ENCODE results near the gene NSRP1. TPM values are rescaled to one million over a fixed set of nuclear protein-coding genes. Genes with fewer than 3 reads are reported as not detected.

The NSRP1 gene
- polyA plus RNA-seq, 1 experiment: 6.9 TPM

DNA sequence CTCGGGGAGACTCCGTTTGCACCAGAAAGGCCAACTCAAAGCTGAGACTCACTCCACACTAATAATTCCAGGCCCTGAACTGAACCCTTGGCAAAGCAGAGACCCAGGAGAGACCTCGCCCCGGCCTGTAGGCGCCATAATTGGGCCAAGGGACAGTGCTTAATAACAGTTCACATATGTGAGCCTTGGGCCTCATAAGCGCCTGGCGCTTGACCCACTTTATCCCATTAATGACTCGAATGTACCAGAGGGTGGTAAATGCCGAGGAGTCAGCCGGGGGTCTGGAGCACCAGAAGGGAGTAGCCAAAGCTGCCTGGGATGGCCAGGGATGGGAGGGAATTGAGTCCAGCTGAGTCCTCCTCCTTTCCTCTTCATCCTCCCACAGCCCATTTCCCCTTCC lies 94.3 kb downstream of the NSRP1 start:
- TF ChIP-seq CTCF (IDR thresholded peaks at IDR 0.05; ENCODE audit: insufficient read depth, low read depth, low read length): no peak
- Histone ChIP-seq H3K36me3 (ENCODE audit: control insufficient read depth, insufficient read depth, low read length) (no peaks in the 10 kb centered on the region), H3K27me3 (ENCODE audit: control insufficient read depth, insufficient read depth, low read length) (peaks cover 11% of the 10 kb centered on the region), H3K4me3 (ENCODE audit: low read depth, low read length) (no peak overlapping the region)
- DNase-seq (ENCODE audit: low read depth): no peak
- POLR2A ChIA-PET: no interaction called here
- CTCF ChIA-PET: interaction anchor here (1.4 kb wide), 1 partner anchor 9 kb away, joined by 4 read pairs; no protein-coding TSS in a partner anchor

- no peaks in the 10 kb centered on the region for H3K36me3 ChIP-seq (ENCODE audit: control insufficient read depth, insufficient read depth, low read length)
- no peak for DNase-seq (ENCODE audit: low read depth)
- no peak overlapping the region for H3K4me3 ChIP-seq (ENCODE audit: low read depth, low read length)
- no peak for TF ChIP-seq CTCF (IDR thresholded peaks at IDR 0.05; ENCODE audit: insufficient read depth, low read depth, low read length)
- CTCF ChIA-PET: no interaction called here
- POLR2A ChIA-PET: no interaction called here
- H3K27me3 ChIP-seq (ENCODE audit: control insufficient read depth, insufficient read depth, low read length): peaks cover 11% of the 10 kb centered on the region
These were observed 94.8 kb downstream of the NSRP1 start for GRCh38 chr17:30211371-30211770.

- DNase-seq (ENCODE audit: low read depth): no peak
- no peaks in the 10 kb centered on the region for H3K36me3 ChIP-seq (ENCODE audit: control insufficient read depth, insufficient read depth, low read length)
- peaks cover 8% of the 10 kb centered on the region for H3K27me3 ChIP-seq (ENCODE audit: control insufficient read depth, insufficient read depth, low read length)
- ChIA-PET CTCF (no interaction called here), POLR2A (no interaction called here)
- no peak for TF ChIP-seq CTCF (IDR thresholded peaks at IDR 0.05; ENCODE audit: insufficient read depth, low read depth, low read length)
- no peak overlapping the region for H3K4me3 ChIP-seq (ENCODE audit: low read depth, low read length)
These were observed 96.1 kb downstream of the NSRP1 start for GRCh38 chr17:30212750-30213149.

DNA sequence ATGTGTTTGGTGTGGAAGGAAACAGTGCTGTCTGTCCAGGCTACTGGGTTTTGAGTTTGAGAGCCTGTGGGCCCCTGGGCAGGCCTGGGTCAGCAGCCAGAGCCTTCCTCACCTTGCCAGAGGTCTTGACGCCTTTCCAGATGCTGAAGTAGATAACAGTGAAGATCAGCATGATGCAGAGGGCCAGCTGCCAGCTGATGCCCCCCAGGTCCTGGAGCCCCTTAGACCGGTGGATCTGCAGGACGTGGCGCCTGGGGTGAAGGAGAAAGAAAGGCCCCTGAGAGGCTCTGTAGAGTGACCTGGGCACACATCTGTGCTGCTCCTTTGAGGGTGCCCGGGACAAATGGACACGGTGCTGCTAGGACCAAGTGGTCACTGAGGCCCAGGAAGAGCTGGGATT lies 100.4 kb downstream of the NSRP1 start:
- H3K27me3 ChIP-seq (ENCODE audit: control insufficient read depth, insufficient read depth, low read length): peaks cover 2% of the 10 kb centered on the region; the same call in 1 of the 2 replicates
- no peak overlapping the region for H3K4me3 ChIP-seq (ENCODE audit: low read depth, low read length)
- ChIA-PET CTCF (no interaction called here), POLR2A (no interaction called here)
- no peak for TF ChIP-seq CTCF (IDR thresholded peaks at IDR 0.05; ENCODE audit: insufficient read depth, low read depth, low read length)
- no peak for DNase-seq (ENCODE audit: low read depth)
- no peaks in the 10 kb centered on the region for H3K36me3 ChIP-seq (ENCODE audit: control insufficient read depth, insufficient read depth, low read length)

DNA sequence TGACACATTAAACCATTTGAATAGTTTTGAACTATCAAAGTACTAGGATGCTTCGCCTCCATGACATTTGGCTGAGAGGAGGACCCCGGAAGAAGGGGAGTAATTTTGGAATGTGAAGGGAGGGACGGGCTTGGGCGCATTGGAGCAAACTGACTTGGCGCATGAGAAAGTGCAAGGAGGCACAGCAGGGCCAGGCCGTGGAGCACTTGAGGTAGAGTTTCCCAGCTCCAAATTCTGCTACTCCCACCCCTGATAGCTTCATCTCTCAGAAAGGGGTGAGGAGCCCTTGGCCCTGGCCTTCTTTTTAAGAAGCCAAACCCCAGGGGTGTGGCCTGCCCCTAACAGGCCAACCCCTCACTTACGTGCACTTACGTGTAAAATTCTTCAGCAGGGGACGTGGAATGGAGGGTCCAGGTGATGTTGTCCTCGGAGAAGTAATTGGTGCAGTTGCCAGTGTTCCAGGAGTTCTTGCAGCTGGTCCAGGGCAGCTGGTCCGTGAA lies 101.2 kb downstream of the NSRP1 start:
- CTCF ChIA-PET: no interaction called here
- no peaks in the 10 kb centered on the region for H3K36me3 ChIP-seq (ENCODE audit: control insufficient read depth, insufficient read depth, low read length)
- H3K27me3 ChIP-seq (ENCODE audit: control insufficient read depth, insufficient read depth, low read length): peaks cover 4% of the 10 kb centered on the region; the same call in 1 of the 2 replicates
- H3K4me3 ChIP-seq (ENCODE audit: low read depth, low read length): no peak overlapping the region
- no peak for DNase-seq (ENCODE audit: low read depth)
- TF ChIP-seq CTCF (IDR thresholded peaks at IDR 0.05; ENCODE audit: insufficient read depth, low read depth, low read length): no peak
- POLR2A ChIA-PET: no interaction called here

All from BJ (cell line).